AG09309 (cell line): ENCODE measurements around the gene KLHL29.
A peak's percentile ranks its signal among the peaks of the same experiment; 100 is the strongest.

ENCODE experiments used
- DNase-seq: peaks from one replicate; pipeline ENCODE4 v3.0.0-alpha.2; 2010; ENCODE audit warnings: low read depth
- H3K4me3 ChIP-seq: 2 replicates; pipeline ENCODE4 v1.5.1; 2011; ENCODE audit warnings: mild to moderate bottlenecking, low read depth, low read length, moderate library complexity; ENCODE audit not compliant: control insufficient read depth
- CTCF ChIP-seq: IDR thresholded peaks from 2 replicates; pipeline ENCODE4 v1.5.1; 2011; ENCODE audit warnings: mild to moderate bottlenecking, low read depth, low read length, inconsistent platforms; ENCODE audit not compliant: insufficient read depth, control insufficient read depth; ENCODE audit errors: missing control alignments

Gene KLHL29

GRCh38 chr2:23379220-23379695, 5.7 kb upstream of the KLHL29 start:
- no peak for DNase-seq
- no peak for TF ChIP-seq CTCF
- H3K4me3 ChIP-seq, result no peak overlapping the region

GRCh38 chr2:23380562-23381065, 4.4 kb upstream of the KLHL29 start:
- no peak overlapping the region for H3K4me3 ChIP-seq
- no peak for TF ChIP-seq CTCF
- DNase-seq, result no peak

- no peak overlapping the region for H3K4me3 ChIP-seq
- TF ChIP-seq CTCF, result no peak
- DNase-seq, result no peak
Observed at GRCh38 chr2:23381084-23381483, 3.9 kb upstream of the KLHL29 start.

- no peak for TF ChIP-seq CTCF
- no peak for DNase-seq
- H3K4me3 ChIP-seq, result no peak overlapping the region
Observed at GRCh38 chr2:23381485-23381884, 3.5 kb upstream of the KLHL29 start.

GRCh38 chr2:23383100-23383499, 1.9 kb upstream of the KLHL29 start:
- no peak for TF ChIP-seq CTCF
- no peak for DNase-seq

GRCh38 chr2:23385351-23385747, 370 bp downstream of the KLHL29 start:
- no peak for DNase-seq
- TF ChIP-seq CTCF, result no peak
- H3K4me3 ChIP-seq, result peak overlapping the region; percentile 59

More at GRCh38 chr2:23383100-23383499, 1.9 kb upstream of the KLHL29 start:
- no peak overlapping the region for H3K4me3 ChIP-seq
